Skeletal muscle satellite cell (primary cell): ENCODE results near the gene UBA3.
A peak's percentile ranks its signal among the peaks of the same experiment; 100 is the strongest.

Source experiments
- H3K27me3 ChIP-seq: 2 replicates; pipeline ENCODE4 v1.7.0; 2013; ENCODE audit warnings: low read length; ENCODE audit not compliant: control insufficient read depth, insufficient read depth
- H3K36me3 ChIP-seq: 2 replicates; pipeline ENCODE4 v1.7.0; 2013; ENCODE audit warnings: mild to moderate bottlenecking, control low read depth, low read length; ENCODE audit not compliant: insufficient read depth
- H3K4me1 ChIP-seq: 2 replicates; pipeline ENCODE4 v1.7.0; 2013; ENCODE audit warnings: low read length; ENCODE audit not compliant: control insufficient read depth, insufficient read depth
- H3K4me2 ChIP-seq: 2 replicates; pipeline ENCODE4 v1.7.0; 2013; ENCODE audit warnings: mild to moderate bottlenecking, low read length
- H3K4me3 ChIP-seq: 2 replicates; pipeline ENCODE4 v1.7.0; 2013; ENCODE audit warnings: low read length
- H3K9ac ChIP-seq: 2 replicates; pipeline ENCODE4 v1.7.0; 2013; ENCODE audit warnings: mild to moderate bottlenecking, low read depth, low read length, moderate library complexity
- H3K9me3 ChIP-seq: replicated peaks from 2 replicates; pipeline ENCODE4 v1.7.0; 2013; ENCODE audit warnings: mild to moderate bottlenecking, control low read depth, low read length
- small RNA-seq: library from RNA; depleted of rRNA; stranded (forward); fragments of <200 nt; gene quantifications from one replicate; pipeline ENCODE3, GENCODE V24; 2012

Gene UBA3

DNA sequence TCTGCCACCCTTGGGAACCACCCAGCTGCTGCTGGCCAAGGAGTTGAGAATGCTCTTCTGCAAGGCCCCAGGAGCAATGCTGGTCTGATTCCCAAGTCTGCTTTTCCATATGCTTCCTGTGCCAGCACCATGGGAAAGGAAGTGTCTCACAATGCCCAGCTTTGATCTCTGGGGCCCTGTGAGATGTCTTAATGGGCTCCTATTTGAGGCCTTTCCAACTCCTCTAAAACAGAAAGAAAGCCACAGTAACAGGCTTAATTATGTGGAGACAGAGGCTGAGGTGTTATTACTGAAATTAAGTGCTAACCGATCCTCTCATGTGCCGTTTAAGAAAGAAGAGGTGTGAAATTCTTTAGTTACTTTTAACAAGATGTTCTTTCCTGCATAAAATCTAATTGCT lies 71.2 kb downstream of the UBA3 start:
- H3K4me2 ChIP-seq, result peak overlapping the region; percentile 48
- no peak overlapping the region for H3K4me3 ChIP-seq
- no peaks in the 10 kb centered on the region for H3K9me3 ChIP-seq
- peaks cover 39% of the 10 kb centered on the region for H3K4me1 ChIP-seq
- H3K36me3 ChIP-seq, result peaks cover 61% of the 10 kb centered on the region
- H3K27me3 ChIP-seq, result no peaks in the 10 kb centered on the region
- peak overlapping the region; percentile 64 for H3K9ac ChIP-seq

- Histone ChIP-seq H3K27me3 (no peaks in the 10 kb centered on the region), H3K9me3 (no peaks in the 10 kb centered on the region), H3K36me3 (peaks cover 82% of the 10 kb centered on the region), H3K4me1 (peaks cover 22% of the 10 kb centered on the region), H3K9ac (no peak overlapping the region), H3K4me2 (no peak overlapping the region), H3K4me3 (no peak overlapping the region)
Measured at GRCh38 chr3:69005791-69006482, 74.2 kb downstream of the UBA3 start.

DNA sequence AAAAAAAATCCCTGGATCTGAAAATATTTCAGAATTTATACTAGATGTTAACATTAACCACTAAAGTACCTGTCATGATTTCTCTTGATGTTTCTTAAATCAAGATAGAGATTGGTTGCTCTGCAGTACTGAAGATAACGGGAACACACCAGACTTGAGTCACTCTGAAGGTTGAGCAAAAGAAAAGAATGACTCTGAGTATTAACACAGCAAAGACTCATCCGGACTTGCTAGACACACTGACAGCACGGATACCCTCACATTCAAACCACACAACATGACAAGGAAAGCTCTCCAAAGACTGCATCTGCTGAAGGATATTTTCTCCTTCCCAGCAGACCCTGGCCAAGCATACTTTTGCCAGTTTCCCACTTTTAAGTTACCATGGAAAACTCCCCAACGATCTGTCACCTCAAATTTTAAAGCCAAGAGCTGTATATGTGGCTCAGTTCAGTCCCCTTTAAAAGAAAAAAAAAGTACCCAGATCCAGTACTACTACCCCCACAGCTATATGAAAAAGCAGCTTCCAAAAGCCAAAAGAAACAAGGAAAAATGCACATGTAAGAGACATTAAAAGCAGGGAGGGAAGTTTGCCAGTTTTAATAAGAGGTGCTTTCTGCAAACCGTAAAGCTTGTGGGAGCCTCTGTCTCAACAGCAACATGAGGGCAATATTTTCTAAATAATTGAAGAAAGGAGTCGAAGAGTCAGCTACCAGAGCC lies 74.9 kb downstream of the UBA3 start:
- H3K9me3 ChIP-seq, result no peaks in the 10 kb centered on the region

More for the DNA sequence above, 74.9 kb downstream of the UBA3 start:
- peaks cover 75% of the 10 kb centered on the region for H3K36me3 ChIP-seq
- H3K9ac ChIP-seq, result no peak overlapping the region
- H3K27me3 ChIP-seq, result no peaks in the 10 kb centered on the region
- H3K4me3 ChIP-seq, result no peak overlapping the region
- no peak overlapping the region for H3K4me2 ChIP-seq
- peaks cover 16% of the 10 kb centered on the region for H3K4me1 ChIP-seq

Small RNA genes lying within 50 kb of the gene (small RNA-seq; reads per million reads assigned to genes)
- gene MIR3136, result 0.28 reads per million
